CD4-positive, alpha-beta memory T cell (primary cell): ENCODE measurements around the gene GPSM1. TPM values are rescaled to one million over a fixed set of nuclear protein-coding genes. Genes with fewer than 3 reads are reported as not detected.
"Not testable (repeated sequence)": the region's sequence is repeated elsewhere in the genome, so short reads cannot be mapped to it uniquely, and the experiment has no call there.

Experiments
- CTCF ChIA-PET: fragments of 350-600 bp; sonication (Branson Sonifier 250); formaldehyde crosslinking; loops from one replicate; lab custom pipeline; 2021; ENCODE audit warnings: inconsistent platforms; ENCODE audit not compliant: partially characterized antibody; lab: Charles Lee
- POLR2A ChIA-PET: fragments of 350-600 bp; sonication (Branson Sonifier 250); formaldehyde crosslinking; loops from one replicate; lab custom pipeline; 2021; ENCODE audit not compliant: partially characterized antibody; lab: Charles Lee
- DNase-seq, 5 donors: peaks; one replicate each; pipeline versions ENCODE4 v3.0.0 to v3.0.0-alpha.2; 2020 to 2022; ENCODE audit warnings: mixed read lengths in 1 of 5
- H3K27ac ChIP-seq: one replicate; pipeline ENCODE4 v1.7.0; 2013; ENCODE audit warnings: low read depth, low read length
- H3K27me3 ChIP-seq: 2 replicates; pipeline ENCODE4 v1.7.0; 2013; ENCODE audit warnings: mild to moderate bottlenecking, low read length, moderate library complexity; ENCODE audit not compliant: insufficient read depth
- H3K36me3 ChIP-seq: 2 replicates; pipeline ENCODE4 v1.7.0; 2013; ENCODE audit warnings: mild to moderate bottlenecking, low read length, moderate library complexity; ENCODE audit not compliant: insufficient read depth
- H3K4me1 ChIP-seq: 2 replicates; pipeline ENCODE4 v1.7.0; 2013; ENCODE audit warnings: mild to moderate bottlenecking, low read length, moderate library complexity; ENCODE audit not compliant: insufficient read depth
- H3K4me3 ChIP-seq, 2 donors: one replicate each; pipeline ENCODE4 v1.7.0; 2013; ENCODE audit warnings: low read length in 2 of 2, mild to moderate bottlenecking in 1 of 2
- H3K9me3 ChIP-seq, 2 donors: one replicate each; pipeline ENCODE4 v1.7.0; 2013; ENCODE audit warnings: low read length in 2 of 2, control low read depth in 1 of 2; ENCODE audit not compliant: control insufficient read depth in 1 of 2
- H3K27ac Mint-ChIP-seq, 7 donors: one replicate each; pipeline ENCODE4 v1.8.0; 2020 to 2021; ENCODE audit warnings: mixed read lengths in 7 of 7, mild to moderate bottlenecking in 6 of 7, inconsistent platforms in 3 of 7, moderate library complexity in 3 of 7
- H3K27me3 Mint-ChIP-seq, 2 donors: one replicate each; pipeline ENCODE4 v1.8.0; 2020 to 2021; ENCODE audit warnings: mixed read lengths in 2 of 2
- H3K36me3 Mint-ChIP-seq, 2 donors: one replicate each; pipeline ENCODE4 v1.8.0; 2020 to 2021; ENCODE audit warnings: mixed read lengths in 2 of 2, inconsistent platforms in 1 of 2, mild to moderate bottlenecking in 1 of 2
- H3K4me1 Mint-ChIP-seq, 4 donors: one replicate each; pipeline ENCODE4 v1.8.0; 2020 to 2021; ENCODE audit warnings: mixed read lengths in 4 of 4, mild to moderate bottlenecking in 1 of 4
- H3K4me3 Mint-ChIP-seq, 8 donors: one replicate each; pipeline ENCODE4 v1.8.0; 2020 to 2021; ENCODE audit warnings: mixed read lengths in 8 of 8, mild to moderate bottlenecking in 7 of 8, moderate library complexity in 6 of 8, inconsistent platforms in 3 of 8
- H3K9me3 Mint-ChIP-seq, 8 donors: one replicate each; pipeline ENCODE4 v1.8.0; 2020 to 2021; ENCODE audit warnings: mixed read lengths in 8 of 8, mild to moderate bottlenecking in 5 of 8, inconsistent platforms in 3 of 8, moderate library complexity in 1 of 8
- intact Hi-C: fragments of 100-400 bp; cut with micrococcal nuclease; formaldehyde crosslinking; loops from one replicate; pipeline ENCODE4 v1.15.1; 2023
- polyA plus RNA-seq, 2 donors: library from polyadenylated mRNA; unstranded; fragments of 300-500 nt; fragmentation: Illumina TruSeq; gene quantifications; one replicate each; pipeline ENCODE4 v1.2.3, GENCODE V29; 2021
- total RNA-seq, 2 experiments: library from RNA; stranded (reverse); gene quantifications; one replicate each; pipeline ENCODE4 v1.2.3, GENCODE V29; 2021

GPSM1 gene
- total and polyA plus RNA-seq, 4 experiments from 2014 or later, result 0.78 to 8.1 (median 4.6) TPM

DNA sequence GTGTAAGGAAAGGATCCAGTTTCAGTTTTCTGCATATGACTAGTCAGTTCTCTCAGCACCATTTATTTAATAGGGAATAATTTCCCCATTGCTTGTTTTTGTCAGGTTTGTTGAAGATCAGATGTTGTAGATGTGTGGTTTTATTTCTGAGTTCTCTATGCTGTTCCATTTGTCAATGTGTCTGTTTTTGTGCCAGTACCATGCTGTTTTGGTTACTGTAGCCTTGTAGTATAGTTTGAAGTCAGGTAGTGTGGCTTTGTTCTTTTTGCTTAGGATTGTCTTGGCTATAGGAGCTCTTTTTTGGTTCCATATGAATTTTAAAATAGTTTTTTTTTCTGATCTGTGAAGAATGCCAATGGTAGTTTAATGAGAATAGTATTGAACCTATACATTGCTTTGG, 6.4 kb upstream of the GPSM1 start:
- H3K36me3 ChIP-seq, H3K27ac Mint-ChIP-seq, POLR2A ChIA-PET, DNase-seq, H3K4me3 Mint-ChIP-seq, H3K4me3 ChIP-seq, H3K36me3 Mint-ChIP-seq, H3K4me1 ChIP-seq, H3K27me3 ChIP-seq, H3K9me3 ChIP-seq, intact Hi-C loops, H3K4me1 Mint-ChIP-seq, H3K9me3 Mint-ChIP-seq, H3K27me3 Mint-ChIP-seq, CTCF ChIA-PET, H3K27ac ChIP-seq: not testable (repeated sequence)

DNA sequence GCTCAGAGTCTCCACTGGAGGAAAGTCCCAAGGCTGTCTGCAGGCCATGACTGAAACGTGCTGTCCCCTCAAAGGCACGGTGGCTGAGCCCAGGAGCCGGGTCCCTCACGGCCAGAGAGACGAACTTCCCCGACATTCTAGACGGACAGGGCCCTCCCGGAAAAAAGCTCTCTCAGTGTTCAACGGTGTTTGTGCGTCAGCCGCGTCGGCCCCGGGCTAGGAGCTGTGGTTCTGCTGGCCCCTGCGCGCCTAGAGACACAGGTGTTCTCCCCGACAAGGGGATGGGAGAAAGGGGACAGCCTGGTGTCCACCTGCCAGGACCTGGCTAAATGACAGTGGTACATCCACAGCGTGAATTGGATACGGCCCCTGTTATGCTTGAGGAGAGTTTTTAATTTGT, 5.8 kb upstream of the GPSM1 start:
- intact Hi-C loops, result no loop called here
- H3K27ac Mint-ChIP-seq, result no peak overlapping the region
- Histone ChIP-seq H3K9me3 (no peaks in the 10 kb centered on the region), H3K36me3 (no peaks in the 10 kb centered on the region), H3K4me3 (no peak overlapping the region), H3K27me3 (no peaks in the 10 kb centered on the region), H3K4me1 (no peaks in the 10 kb centered on the region), H3K27ac (no peak overlapping the region)
- peak in 1 of 5 donors; percentile 22 for DNase-seq
- no peaks in the 10 kb centered on the region for H3K36me3 Mint-ChIP-seq
- ChIA-PET POLR2A (no interaction called here), CTCF (no interaction called here)
- H3K27me3 Mint-ChIP-seq, result no peaks in the 10 kb centered on the region
- H3K4me1 Mint-ChIP-seq, result peaks cover 0 to 2% (median 0%) of the 10 kb centered on the region in 4 donors
- no peak overlapping the region for H3K4me3 Mint-ChIP-seq
- H3K9me3 Mint-ChIP-seq, result peaks cover 0 to 2% (median 0%) of the 10 kb centered on the region in 8 donors

DNA sequence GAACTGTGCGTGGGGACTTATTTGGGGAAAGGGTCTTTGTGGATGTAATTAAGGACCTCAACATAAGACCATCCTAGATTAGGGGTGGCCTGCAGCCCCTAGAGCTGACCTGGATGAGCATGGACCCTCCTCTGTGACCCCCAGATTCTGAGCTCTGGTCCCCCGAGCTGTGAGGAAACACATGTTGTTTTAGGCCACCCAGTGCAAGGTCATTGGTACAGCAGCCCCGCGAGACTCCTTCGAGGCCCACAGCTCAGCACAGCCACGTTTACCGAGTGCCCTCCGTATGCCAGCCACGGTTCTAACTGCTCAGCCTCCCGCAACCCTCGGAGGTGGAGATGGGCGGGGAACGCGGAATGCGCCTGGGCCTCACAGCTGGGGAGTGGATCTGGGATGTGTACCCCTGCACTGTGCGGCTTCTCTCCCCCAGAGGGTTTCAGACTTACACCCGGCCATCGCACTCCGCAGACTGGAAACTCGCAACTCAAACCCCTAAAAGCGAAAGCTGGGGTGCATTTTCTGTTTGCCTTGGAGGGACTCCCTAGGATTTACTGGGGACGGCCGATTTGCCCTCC, 4.5 kb upstream of the GPSM1 start:
- Mint-ChIP-seq H3K9me3 (peaks cover 0 to 2% (median 0%) of the 10 kb centered on the region in 8 donors), H3K4me3 (no peak overlapping the region), H3K4me1 (peaks cover 0 to 2% (median 0%) of the 10 kb centered on the region in 4 donors), H3K27ac (no peak overlapping the region), H3K27me3 (no peaks in the 10 kb centered on the region), H3K36me3 (no peaks in the 10 kb centered on the region)
- Histone ChIP-seq H3K4me3 (no peak overlapping the region), H3K36me3 (no peaks in the 10 kb centered on the region), H3K27ac (no peak overlapping the region), H3K27me3 (no peaks in the 10 kb centered on the region), H3K4me1 (peaks cover 3% of the 10 kb centered on the region), H3K9me3 (no peaks in the 10 kb centered on the region)
- intact Hi-C loops, result no loop called here
- CTCF ChIA-PET, result no interaction called here
- DNase-seq, result no peak
- POLR2A ChIA-PET, result no interaction called here

GRCh38 chr9:136323371-136323789, 4.0 kb upstream of the GPSM1 start:
- peaks cover 8% of the 10 kb centered on the region for H3K4me1 ChIP-seq
- CTCF ChIA-PET, result no interaction called here
- intact Hi-C loops, result no loop called here
- no peaks in the 10 kb centered on the region for H3K36me3 Mint-ChIP-seq
- H3K27ac ChIP-seq, result no peak overlapping the region
- H3K27ac Mint-ChIP-seq, result no peak overlapping the region
- peak overlapping the region in 1 of 8 donors; percentile 25 for H3K4me3 Mint-ChIP-seq
- POLR2A ChIA-PET, result no interaction called here
- no peaks in the 10 kb centered on the region for H3K27me3 ChIP-seq
- peaks cover 0 to 2% (median 0%) of the 10 kb centered on the region in 8 donors for H3K9me3 Mint-ChIP-seq
- H3K9me3 ChIP-seq, result no peaks in the 10 kb centered on the region
- no peak for DNase-seq
- H3K4me3 ChIP-seq, result no peak overlapping the region
- no peaks in the 10 kb centered on the region for H3K27me3 Mint-ChIP-seq
- peaks cover 0 to 2% (median under 1%) of the 10 kb centered on the region in 4 donors for H3K4me1 Mint-ChIP-seq
- H3K36me3 ChIP-seq, result no peaks in the 10 kb centered on the region

- Mint-ChIP-seq H3K9me3 (peaks cover 0 to 2% (median 0%) of the 10 kb centered on the region in 8 donors), H3K36me3 (no peaks in the 10 kb centered on the region), H3K4me1 (peaks cover 0 to 8% (median 4%) of the 10 kb centered on the region in 4 donors), H3K27ac (no peak overlapping the region), H3K27me3 (no peaks in the 10 kb centered on the region), H3K4me3 (peak overlapping the region in 1 of 8 donors; percentile 42)
- Histone ChIP-seq H3K9me3 (no peaks in the 10 kb centered on the region), H3K4me1 (peaks cover 16% of the 10 kb centered on the region), H3K27ac (no peak overlapping the region), H3K27me3 (no peaks in the 10 kb centered on the region), H3K4me3 (no peak overlapping the region), H3K36me3 (no peaks in the 10 kb centered on the region)
- peak in 1 of 5 donors; percentile 19 for DNase-seq
- POLR2A ChIA-PET, result no interaction called here
- CTCF ChIA-PET, result no interaction called here
- intact Hi-C loops, result no loop called here
Observed at GRCh38 chr9:136324501-136325300, 2.6 kb upstream of the GPSM1 start.

GRCh38 chr9:136325358-136325757, 2.0 kb upstream of the GPSM1 start:
- ChIA-PET CTCF (no interaction called here), POLR2A (interaction anchor here (1.8 kb wide), 1 partner anchor 38 kb away, joined by 5 read pairs; the partner anchor contains the start of gene DNLZ)
- no peak overlapping the region for H3K27ac ChIP-seq
- H3K9me3 Mint-ChIP-seq, result peaks cover 0 to 2% (median 0%) of the 10 kb centered on the region in 8 donors
- H3K27me3 ChIP-seq, result no peaks in the 10 kb centered on the region
- H3K36me3 ChIP-seq, result no peaks in the 10 kb centered on the region
- intact Hi-C loops, result no loop called here
- H3K27ac Mint-ChIP-seq, result no peak overlapping the region
- H3K4me3 Mint-ChIP-seq, result peak overlapping the region in 2 of 8 donors; percentile 17 to 31
- peaks cover 16% of the 10 kb centered on the region for H3K4me1 ChIP-seq
- no peaks in the 10 kb centered on the region for H3K27me3 Mint-ChIP-seq
- H3K9me3 ChIP-seq, result no peaks in the 10 kb centered on the region
- no peak overlapping the region for H3K4me3 ChIP-seq
- DNase-seq, result no peak
- H3K36me3 Mint-ChIP-seq, result no peaks in the 10 kb centered on the region
- H3K4me1 Mint-ChIP-seq, result peaks cover 0 to 8% (median 4%) of the 10 kb centered on the region in 4 donors

- intact Hi-C loops, result no loop called here
- no peak overlapping the region for H3K4me3 ChIP-seq
- POLR2A ChIA-PET, result interaction anchor here (1.8 kb wide), 1 partner anchor 37 kb away, joined by 5 read pairs; the partner anchor contains the start of gene DNLZ
- Mint-ChIP-seq H3K9me3 (no peaks in the 10 kb centered on the region), H3K4me1 (peaks cover 0 to 8% (median 4%) of the 10 kb centered on the region in 4 donors), H3K36me3 (no peaks in the 10 kb centered on the region), H3K27ac (no peak overlapping the region), H3K4me3 (peak overlapping the region in 3 of 8 donors; percentile 36 to 72 (median 68)), H3K27me3 (no peaks in the 10 kb centered on the region)
- CTCF ChIA-PET, result interaction anchor here (1.6 kb wide), 1 partner anchor 13 kb away, joined by 4 read pairs; no protein-coding TSS in a partner anchor
- peaks cover 16% of the 10 kb centered on the region for H3K4me1 ChIP-seq
- H3K27ac ChIP-seq, result no peak overlapping the region
- DNase-seq, result peak in 1 of 5 donors; percentile 33
- no peaks in the 10 kb centered on the region for H3K27me3 ChIP-seq
- no peaks in the 10 kb centered on the region for H3K9me3 ChIP-seq
- no peaks in the 10 kb centered on the region for H3K36me3 ChIP-seq
Observed at GRCh38 chr9:136326061-136326760, 1.1 kb upstream of the GPSM1 start.
